H1 (cell line): Measurements from ENCODE around the gene ZSCAN12. TPM values are rescaled to one million over a fixed set of nuclear protein-coding genes. Genes with fewer than 3 reads are reported as not detected.

ENCODE experiments used
- CTCF ChIA-PET: fragments of 300-600 bp; sonication (Branson Sonifier 250); formaldehyde crosslinking; loops from one replicate; lab custom pipeline; 2021; ENCODE audit not compliant: partially characterized antibody; lab: Charles Lee
- POLR2A ChIA-PET: fragments of 300-600 bp; sonication (Branson Sonifier 250); formaldehyde crosslinking; loops from one replicate; lab custom pipeline; 2021; ENCODE audit warnings: inconsistent platforms; ENCODE audit not compliant: partially characterized antibody; lab: Charles Lee
- DNase-seq, 2 experiments: peaks; one replicate each; pipeline versions ENCODE4 v3.0.0 to v3.0.0-alpha.2; 2010 to 2022; ENCODE audit warnings: low spot score in 2 of 2, low read depth in 1 of 2, mixed read lengths in 1 of 2
- FAIRE-seq: peaks from 2 replicates; lab custom pipeline; 2011; peaks lifted over from hg19 to GRCh38; lab: Jason Lieb, UNC
- H2AFZ ChIP-seq: 2 replicates; pipeline ENCODE4 v1.8.1; 2012; ENCODE audit warnings: low read length, inconsistent platforms
- H2AK5ac ChIP-seq: 2 replicates; pipeline ENCODE4 v1.6.1; 2013; ENCODE audit warnings: low read depth, low read length
- H2BK120ac ChIP-seq: replicated peaks from 2 replicates; pipeline ENCODE3; 2013; ENCODE audit warnings: low read depth, low read length, inconsistent platforms
- H2BK12ac ChIP-seq: 2 replicates; pipeline ENCODE4 v1.6.1; 2013; ENCODE audit warnings: low read depth, low read length
- H2BK15ac ChIP-seq: 2 replicates; pipeline ENCODE4 v1.6.1; 2013; ENCODE audit warnings: low read length
- H2BK20ac ChIP-seq: 2 replicates; pipeline ENCODE4 v1.6.1; 2013; ENCODE audit warnings: low read length
- H2BK5ac ChIP-seq: 2 replicates; pipeline ENCODE4 v1.6.1; 2013; ENCODE audit warnings: low read depth, low read length
- H3K14ac ChIP-seq: 2 replicates; pipeline ENCODE4 v1.6.1; 2013; ENCODE audit warnings: inconsistent platforms; ENCODE audit not compliant: insufficient read length
- H3K18ac ChIP-seq: 2 replicates; pipeline ENCODE4 v1.6.1; 2013; ENCODE audit warnings: low read length; ENCODE audit errors: extremely low read depth
- H3K23ac ChIP-seq: 2 replicates; pipeline ENCODE4 v1.6.1; 2013; ENCODE audit warnings: inconsistent platforms; ENCODE audit not compliant: insufficient read length
- H3K23me2 ChIP-seq: 2 replicates; pipeline ENCODE4 v1.6.1; 2013; ENCODE audit warnings: low read depth, low read length
- H3K27ac ChIP-seq: 2 replicates; pipeline ENCODE4 v1.6.1; 2011; ENCODE audit warnings: low read depth, low read length, inconsistent platforms
- H3K27me3 ChIP-seq, 4 experiments: replicated peaks in 1 of 4; 1 replicate in 1 of 4; 2 replicates in 3 of 4; pipeline versions ENCODE4 v1.6.1 to v1.8.1; 2011 to 2013; ENCODE audit warnings: low read length in 3 of 4, mild to moderate bottlenecking in 3 of 4, inconsistent platforms in 2 of 4, mixed read lengths in 2 of 4, moderate library complexity in 1 of 4; ENCODE audit not compliant: control insufficient read depth in 3 of 4, insufficient read depth in 3 of 4; ENCODE audit errors: extremely low read depth in 1 of 4
- H3K36me3 ChIP-seq, 4 experiments: 2 replicates each; pipeline versions ENCODE4 v1.6.1 to v1.8.1; 2011 to 2013; ENCODE audit warnings: mild to moderate bottlenecking in 4 of 4, low read length in 3 of 4, moderate library complexity in 2 of 4, control low read depth in 1 of 4, inconsistent platforms in 1 of 4; ENCODE audit not compliant: insufficient read depth in 4 of 4, control insufficient read depth in 2 of 4
- H3K4ac ChIP-seq: replicated peaks from 2 replicates; pipeline ENCODE3; 2013; ENCODE audit warnings: low read length, low read depth, mixed read lengths, inconsistent platforms; ENCODE audit not compliant: insufficient read length
- H3K4me1 ChIP-seq, 4 experiments: replicated peaks in 1 of 4; 1 replicate in 1 of 4; 2 replicates in 3 of 4; pipeline versions ENCODE4 v1.6.1 to v1.8.1; 2011 to 2013; ENCODE audit warnings: low read length in 3 of 4, inconsistent platforms in 2 of 4, mixed read lengths in 1 of 4; ENCODE audit not compliant: insufficient read depth in 4 of 4, control insufficient read depth in 3 of 4
- H3K4me2 ChIP-seq, 2 experiments: 2 replicates each; pipeline versions ENCODE4 v1.6.1 to v1.8.1; 2011 to 2013; ENCODE audit warnings: low read depth in 2 of 2, low read length in 2 of 2, control low read depth in 1 of 2, inconsistent platforms in 1 of 2, mild to moderate bottlenecking in 1 of 2; ENCODE audit not compliant: insufficient read depth in 1 of 2
- H3K4me3 ChIP-seq, 4 experiments: fragments of 200-600, 300-600 bp in 1 of 4; sonication (generic), shearing (Covaris generic), sonication (Bioruptor Twin) in 1 of 4; 2 replicates each; pipeline versions ENCODE4 v1.5.1 to v1.8.1; 2011 to 2016; ENCODE audit warnings: low read length in 4 of 4, low read depth in 3 of 4, control low read depth in 2 of 4, inconsistent platforms in 2 of 4, mild to moderate bottlenecking in 2 of 4, mixed read lengths in 1 of 4, moderate library complexity in 1 of 4; ENCODE audit not compliant: insufficient read depth in 2 of 4; ENCODE audit errors: extremely low read depth in 1 of 4
- H3K56ac ChIP-seq: replicated peaks from 2 replicates; pipeline ENCODE3; 2013; ENCODE audit warnings: low read depth, mild to moderate bottlenecking, mixed read lengths, low read length, inconsistent platforms; ENCODE audit not compliant: insufficient read length
- H3K79me1 ChIP-seq: 2 replicates; pipeline ENCODE4 v1.6.1; 2013; ENCODE audit warnings: low read depth, low read length, control low read depth
- H3K79me2 ChIP-seq, 2 experiments: 2 replicates each; pipeline versions ENCODE4 v1.6.1 to v1.8.1; 2012 to 2013; ENCODE audit warnings: low read length in 2 of 2, mild to moderate bottlenecking in 2 of 2, inconsistent platforms in 1 of 2; ENCODE audit not compliant: insufficient read depth in 2 of 2, control insufficient read depth in 1 of 2
- H3K9ac ChIP-seq, 4 experiments: replicated peaks in 1 of 4; 1 replicate in 1 of 4; 2 replicates in 3 of 4; pipeline versions ENCODE4 v1.6.1 to v1.8.1; 2011 to 2013; ENCODE audit warnings: low read depth in 3 of 4, low read length in 3 of 4, control low read depth in 2 of 4, mild to moderate bottlenecking in 2 of 4, moderate library complexity in 2 of 4, inconsistent platforms in 1 of 4; ENCODE audit errors: extremely low read depth in 1 of 4
- H3K9me3 ChIP-seq, 2 experiments: 2 replicates each; pipeline versions ENCODE4 v1.6.1 to v1.8.1; 2012 to 2013; ENCODE audit warnings: mild to moderate bottlenecking in 2 of 2, moderate library complexity in 2 of 2, control low read depth in 1 of 2, inconsistent platforms in 1 of 2, low read depth in 1 of 2, low read length in 1 of 2, mixed read lengths in 1 of 2; ENCODE audit not compliant: insufficient read depth in 2 of 2
- H4K20me1 ChIP-seq, 2 experiments: replicated peaks in 1 of 2; 2 replicates each; pipeline versions ENCODE3 to v1.8.1; 2011 to 2013; ENCODE audit warnings: inconsistent platforms in 2 of 2, low read length in 2 of 2, mild to moderate bottlenecking in 1 of 2; ENCODE audit not compliant: insufficient read depth in 2 of 2, control insufficient read depth in 1 of 2
- H4K5ac ChIP-seq: 2 replicates; pipeline ENCODE4 v1.6.1; 2013; ENCODE audit warnings: low read length, low read depth, mixed read lengths, inconsistent platforms; ENCODE audit not compliant: insufficient read length
- H4K8ac ChIP-seq: 2 replicates; pipeline ENCODE4 v1.8.0; 2013; ENCODE audit warnings: mild to moderate bottlenecking, moderate library complexity, low read length, inconsistent platforms; ENCODE audit not compliant: insufficient read depth; ENCODE audit errors: extremely low read depth
- H4K91ac ChIP-seq: replicated peaks from 2 replicates; pipeline ENCODE3; 2013; ENCODE audit warnings: low read length, mixed read lengths, inconsistent platforms; ENCODE audit not compliant: insufficient read length
- EZH2 ChIP-seq: fragments of 200-600 bp; sonication (generic); IDR thresholded peaks from 2 replicates; pipeline ENCODE4 v1.7.1; 2012; ENCODE audit warnings: low read depth, mild to moderate bottlenecking, moderate library complexity, low read length, inconsistent platforms; ENCODE audit not compliant: severe bottlenecking
- MAFK ChIP-seq: IDR thresholded peaks from 2 replicates; pipeline ENCODE4 v1.6.1; 2012; ENCODE audit warnings: low read depth, mild to moderate bottlenecking, improper control_type of control experiment, low read length
- WGBS, 2 experiments: shearing (Covaris generic) in 1 of 2; methylation state at CpG; one replicate each; pipeline versions ENCODE4 v1.1.6 to v1.1.7; 2013 to 2015; ENCODE audit warnings: low lambda C conversion rate in 2 of 2, mixed read lengths in 2 of 2, inconsistent platforms in 1 of 2, low coverage in 1 of 2, missing lambda C conversion rate in 1 of 2; ENCODE audit not compliant: insufficient replicate concordance in 2 of 2, insufficient coverage in 1 of 2, insufficient read length in 1 of 2; ENCODE audit errors: extremely low coverage in 1 of 2, missing lambda C conversion rate in 1 of 2; 5-methylcytosine and 5-hydroxymethylcytosine counted together
- polyA plus RNA-seq, 7 experiments: library from polyadenylated mRNA; depleted of rRNA in 3 of 7; stranded (reverse) in 5 of 7; unstranded in 2 of 7; fragments of >200 nt in 5 of 7; fragments of 200-250 nt in 2 of 7; gene quantifications; 1 replicate in 5 of 7; 2 replicates in 1 of 7; 4 replicates in 1 of 7; pipeline versions ENCODE4 v1.2.1 to v1.2.3, GENCODE V29; 2011 to 2013; ENCODE audit warnings: missing spikeins in 2 of 7, mixed read lengths in 2 of 7
- total RNA-seq: library from RNA; stranded (reverse); fragmentation: NEBNext Ultra II Directional; extraction: Animal tissue kit (Norgen Biotek cat#: 25700); gene quantifications from 2 replicates; pipeline ENCODE4 v1.2.1, GENCODE V29; 2021

Gene ZSCAN12
- total and polyA plus RNA-seq, 2 of the 8 experiments (the other 6 are each of a cell fraction or from before 2014, with no cell fraction given), result 2.2 to 9.6 TPM

DNA sequence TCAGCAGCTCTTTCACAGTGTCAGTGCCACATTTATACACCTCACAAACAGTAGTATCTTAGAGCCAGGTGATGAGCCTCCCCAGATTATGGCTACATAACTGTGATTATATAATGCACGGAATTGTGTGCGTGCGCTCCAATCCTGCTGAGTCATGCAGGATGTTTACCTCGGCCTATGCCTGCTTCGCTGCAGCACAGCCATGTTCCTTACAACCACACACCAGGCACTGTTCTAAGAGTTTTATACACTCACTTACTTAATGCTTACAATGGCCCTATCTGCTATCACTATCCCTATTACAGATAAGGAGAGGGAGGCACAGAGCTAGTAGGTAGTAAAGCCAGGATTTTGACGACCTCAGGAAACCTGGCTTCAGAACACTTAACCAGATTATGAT lies 42.5 kb downstream of the ZSCAN12 start:
- DNase-seq, result no peak
- 0 out of 2 replicates have a peak overlapping the region, but pooled peaks have one; percentile 26 for H2BK5ac ChIP-seq
- no peaks in the 10 kb centered on the region; the same call in 1 of the 2 replicates for H3K79me1 ChIP-seq
- POLR2A ChIA-PET, result interaction anchor here (0.7 to 3.7 kb wide), 3 partner anchors 22 to 228 kb away, joined by 3 to 36 read pairs (median 12); partner anchors contain the start of genes PGBD1 and ZSCAN31
- peaks cover 0 to 7% of the 10 kb centered on the region in 2 experiments for H4K20me1 ChIP-seq
- WGBS, 2 experiments, result 90% methylated on average over 6 of the region's 6 CpGs; no CpG with 5 or more reads in 1 of the 2 experiments
- H2BK12ac ChIP-seq, result peak overlapping the region; percentile 18; the same call in 1 of the 2 replicates
- TF ChIP-seq MAFK (peak; percentile 7; the same call in 1 of the 2 replicates), EZH2 (no peak)
- TF ChIP-seq, all 59 proteins: peak for 1
- H3K4me2 ChIP-seq, result no peak overlapping the region; a peak in 1 of 4 replicates
- 0 out of 2 replicates have a peak overlapping the region, but pooled peaks have one; percentile 2 for H2BK15ac ChIP-seq
- H3K4me3 ChIP-seq, result no peak overlapping the region
- H2BK120ac ChIP-seq, result peak overlapping the region; percentile 22
- CTCF ChIA-PET, result interaction anchor here (0.7 to 4.2 kb wide), 18 partner anchors 7 to 535 kb away, joined by 3 to 34 read pairs (median 5); partner anchors contain the start of gene PGBD1
- no peak overlapping the region for H3K14ac ChIP-seq
- peaks cover 0 to 2% (median 0%) of the 10 kb centered on the region in 4 experiments; a peak in 1 of 8 replicates for H3K36me3 ChIP-seq
- H3K4me1 ChIP-seq, result peaks cover 4 to 6% (median 4%) of the 10 kb centered on the region in 4 experiments; a peak in 4 of 7 replicates
- no peak overlapping the region for H2BK20ac ChIP-seq
- no peak overlapping the region for H4K5ac ChIP-seq
- no peak overlapping the region for H3K23ac ChIP-seq
- no peak overlapping the region for H3K9ac ChIP-seq
- H3K18ac ChIP-seq, result no peak overlapping the region
- 0 out of 2 replicates have a peak, but pooled peaks cover 3% of the 10 kb centered on the region for H3K23me2 ChIP-seq
- H3K79me2 ChIP-seq, result peaks cover 5 to 22% of the 10 kb centered on the region in 2 experiments; a peak in 2 of 4 replicates
- no peak overlapping the region for H3K4ac ChIP-seq
- H4K91ac ChIP-seq, result no peak overlapping the region
- no peaks in the 10 kb centered on the region for H3K27me3 ChIP-seq
- no peak overlapping the region for H3K56ac ChIP-seq
- no peak overlapping the region for H2AK5ac ChIP-seq
- H3K27ac ChIP-seq, result no peak overlapping the region
- FAIRE-seq, result no peak
- H2AFZ ChIP-seq, result no peak overlapping the region
- peaks cover 0 to 3% of the 10 kb centered on the region in 2 experiments; a peak in 2 of 4 replicates for H3K9me3 ChIP-seq
- no peak overlapping the region; the same call in 1 of the 2 replicates for H4K8ac ChIP-seq
